ENCODE measurements around the gene NPL.

NPL gene

DNA sequence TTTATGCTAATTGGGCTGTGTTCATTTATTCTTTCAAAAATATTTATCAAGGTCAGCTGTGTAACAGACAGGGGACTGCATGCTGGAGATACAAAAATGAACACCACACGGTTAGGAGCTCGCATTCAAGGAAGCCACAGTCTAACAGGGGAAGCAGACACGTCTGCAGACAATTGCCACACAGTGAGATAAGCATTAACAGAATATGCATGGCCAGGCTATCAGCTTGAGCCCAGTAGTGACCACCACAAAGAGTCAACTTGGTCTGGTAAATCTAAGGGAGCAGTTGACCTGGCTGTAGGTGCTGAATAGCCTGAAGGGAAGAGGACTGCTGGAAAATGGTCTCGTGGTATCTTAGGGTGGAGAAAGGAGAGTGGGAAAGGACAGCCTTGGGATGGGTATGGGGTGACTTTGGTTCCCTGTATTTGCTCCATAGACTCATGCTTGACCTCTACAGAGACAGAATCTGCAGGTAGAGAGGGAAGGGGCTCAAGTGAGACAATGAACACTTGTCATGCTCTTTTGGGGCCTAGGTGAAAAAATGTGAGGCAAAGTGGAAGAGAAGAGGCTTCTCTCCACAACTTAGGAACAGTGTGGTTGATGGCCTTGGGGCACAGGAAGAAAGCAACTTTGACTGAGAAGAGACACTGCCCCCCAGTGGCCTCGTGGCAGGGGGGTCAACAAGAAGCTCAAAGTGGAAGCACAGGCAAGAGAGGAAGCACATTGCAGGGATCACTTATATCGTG, 7.6 kb upstream of the NPL start:
- TF ChIP-seq, protein P1, sequence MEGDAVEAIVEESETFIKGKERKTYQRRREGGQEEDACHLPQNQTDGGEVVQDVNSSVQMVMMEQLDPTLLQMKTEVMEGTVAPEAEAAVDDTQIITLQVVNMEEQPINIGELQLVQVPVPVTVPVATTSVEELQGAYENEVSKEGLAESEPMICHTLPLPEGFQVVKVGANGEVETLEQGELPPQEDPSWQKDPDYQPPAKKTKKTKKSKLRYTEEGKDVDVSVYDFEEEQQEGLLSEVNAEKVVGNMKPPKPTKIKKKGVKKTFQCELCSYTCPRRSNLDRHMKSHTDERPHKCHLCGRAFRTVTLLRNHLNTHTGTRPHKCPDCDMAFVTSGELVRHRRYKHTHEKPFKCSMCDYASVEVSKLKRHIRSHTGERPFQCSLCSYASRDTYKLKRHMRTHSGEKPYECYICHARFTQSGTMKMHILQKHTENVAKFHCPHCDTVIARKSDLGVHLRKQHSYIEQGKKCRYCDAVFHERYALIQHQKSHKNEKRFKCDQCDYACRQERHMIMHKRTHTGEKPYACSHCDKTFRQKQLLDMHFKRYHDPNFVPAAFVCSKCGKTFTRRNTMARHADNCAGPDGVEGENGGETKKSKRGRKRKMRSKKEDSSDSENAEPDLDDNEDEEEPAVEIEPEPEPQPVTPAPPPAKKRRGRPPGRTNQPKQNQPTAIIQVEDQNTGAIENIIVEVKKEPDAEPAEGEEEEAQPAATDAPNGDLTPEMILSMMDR (IDR thresholded peaks at IDR 0.05): no peak
- H3K27me3 ChIP-seq: no peaks in the 10 kb centered on the region
- no peaks in the 10 kb centered on the region for H3K4me1 ChIP-seq (ENCODE audit: control insufficient read depth in 1 of 2, insufficient read depth in 1 of 2, low read depth in 1 of 2, low read length in 1 of 2)
- H3K36me3 ChIP-seq: no peaks in the 10 kb centered on the region
- H3K27ac ChIP-seq: no peak overlapping the region
- H3K4me3 ChIP-seq (ENCODE audit: low read depth in 1 of 2, low read length in 1 of 2): no peak overlapping the region
- H3K9me3 ChIP-seq: no peaks in the 10 kb centered on the region

DNA sequence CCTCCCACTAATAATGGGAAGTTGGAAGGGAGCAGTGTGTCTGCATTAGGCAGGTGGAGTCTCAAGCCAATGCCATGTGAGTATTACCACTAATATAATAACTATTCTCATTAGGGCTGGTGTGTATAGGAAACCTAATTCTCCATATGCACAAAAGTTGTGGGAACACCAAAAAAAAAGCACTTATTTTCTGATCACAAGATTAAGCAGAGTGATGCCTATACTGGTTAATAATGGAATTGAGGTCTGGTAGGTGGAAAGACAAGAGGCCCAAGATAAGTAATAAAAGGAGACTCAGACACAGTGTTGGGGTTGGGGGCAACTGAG, 7.0 kb upstream of the NPL start:
- no peaks in the 10 kb centered on the region for H3K27me3 ChIP-seq
- H3K9me3 ChIP-seq: no peaks in the 10 kb centered on the region
- no peaks in the 10 kb centered on the region for H3K36me3 ChIP-seq
- no peak overlapping the region for H3K4me3 ChIP-seq (ENCODE audit: low read depth in 1 of 2, low read length in 1 of 2)
- no peak overlapping the region for H3K27ac ChIP-seq
- TF ChIP-seq, protein P1 (IDR thresholded peaks at IDR 0.05): no peak
- no peaks in the 10 kb centered on the region for H3K4me1 ChIP-seq (ENCODE audit: control insufficient read depth in 1 of 2, insufficient read depth in 1 of 2, low read depth in 1 of 2, low read length in 1 of 2)

DNA sequence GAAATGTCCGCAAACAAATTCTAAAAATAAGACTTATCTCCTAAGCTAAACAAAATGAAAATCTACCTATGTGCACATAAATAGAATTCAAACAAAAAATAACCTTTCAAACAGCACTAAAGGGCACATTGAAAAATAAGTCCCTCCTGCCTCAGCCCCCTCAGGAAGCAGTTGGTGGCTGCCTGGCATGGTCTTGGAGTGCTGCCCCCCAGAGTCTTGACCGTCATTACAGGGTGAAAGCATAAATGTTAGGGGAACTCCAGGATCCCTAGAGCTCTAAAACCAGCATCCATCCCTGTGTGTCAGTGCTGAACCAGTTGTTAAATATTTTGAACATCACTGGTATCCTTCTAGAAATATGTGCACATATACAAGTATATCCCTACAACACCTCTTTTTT, 6.5 kb upstream of the NPL start:
- no peaks in the 10 kb centered on the region for H3K4me1 ChIP-seq (ENCODE audit: control insufficient read depth in 1 of 2, insufficient read depth in 1 of 2, low read depth in 1 of 2, low read length in 1 of 2)
- no peaks in the 10 kb centered on the region for H3K36me3 ChIP-seq
- H3K27me3 ChIP-seq: no peaks in the 10 kb centered on the region
- H3K27ac ChIP-seq: no peak overlapping the region
- TF ChIP-seq, protein P1 (IDR thresholded peaks at IDR 0.05): no peak
- no peak overlapping the region for H3K4me3 ChIP-seq (ENCODE audit: low read depth in 1 of 2, low read length in 1 of 2)
- H3K9me3 ChIP-seq: no peaks in the 10 kb centered on the region

DNA sequence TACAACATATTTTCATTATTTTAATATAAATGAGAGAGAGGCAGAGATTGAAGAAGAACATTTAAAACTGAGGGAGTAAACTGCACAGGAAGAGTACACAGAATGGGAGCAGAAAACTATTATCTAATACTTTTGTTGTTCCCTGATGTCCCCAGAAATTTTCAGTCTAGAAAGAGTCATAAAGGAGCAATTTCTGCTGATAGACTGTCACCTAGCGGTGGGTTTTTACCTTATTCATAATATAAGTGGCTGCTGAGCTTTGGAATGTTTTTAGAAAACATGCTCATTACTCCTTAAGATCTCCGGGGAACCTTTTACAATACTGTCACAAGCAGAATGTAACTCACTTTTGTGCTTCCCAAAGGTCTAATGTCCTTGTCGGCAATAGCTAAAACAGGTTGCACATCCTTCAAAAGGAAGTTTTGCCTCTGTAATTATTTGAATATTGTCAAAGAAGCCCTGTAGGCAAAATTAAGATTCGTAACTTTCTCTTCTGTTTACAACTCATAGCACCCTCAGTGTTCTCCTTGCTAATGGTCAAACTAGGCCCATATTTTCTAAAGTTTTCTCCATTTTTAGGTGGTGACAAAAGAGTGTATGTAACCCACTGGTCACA, 4.9 kb upstream of the NPL start:
- Histone ChIP-seq H3K9me3 (no peaks in the 10 kb centered on the region), H3K4me1 (ENCODE audit: control insufficient read depth in 1 of 2, insufficient read depth in 1 of 2, low read depth in 1 of 2, low read length in 1 of 2) (peaks cover 8 to 9% of the 10 kb centered on the region in 2 experiments), H3K27me3 (peaks cover 4% of the 10 kb centered on the region), H3K27ac (no peak overlapping the region), H3K4me3 (ENCODE audit: low read depth in 1 of 2, low read length in 1 of 2) (no peak overlapping the region), H3K36me3 (no peaks in the 10 kb centered on the region)
- TF ChIP-seq, protein P1 (IDR thresholded peaks at IDR 0.05): no peak

DNA sequence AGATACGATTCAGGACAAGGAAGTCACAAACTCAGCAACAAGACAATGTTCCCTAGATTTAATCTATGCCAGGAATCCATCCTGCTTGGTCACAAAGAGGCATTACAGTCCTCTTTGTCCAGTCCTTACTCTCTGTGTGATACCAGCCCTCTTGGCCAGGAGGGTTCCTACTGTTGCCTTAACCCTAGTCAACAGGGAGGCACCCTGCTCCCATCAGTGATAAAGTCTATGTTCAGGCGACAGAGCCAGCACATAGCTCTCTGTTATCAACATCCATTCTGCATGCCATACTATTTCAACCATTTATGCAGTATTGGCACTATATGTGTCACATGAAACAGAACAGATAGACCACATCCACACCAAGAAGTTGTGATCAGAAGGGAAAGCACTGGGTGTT, 4.4 kb upstream of the NPL start:
- Histone ChIP-seq H3K4me1 (ENCODE audit: control insufficient read depth in 1 of 2, insufficient read depth in 1 of 2, low read depth in 1 of 2, low read length in 1 of 2) (peaks cover 10 to 12% of the 10 kb centered on the region in 2 experiments), H3K27me3 (peaks cover 4% of the 10 kb centered on the region), H3K36me3 (no peaks in the 10 kb centered on the region), H3K27ac (no peak overlapping the region), H3K4me3 (ENCODE audit: low read depth in 1 of 2, low read length in 1 of 2) (no peak overlapping the region), H3K9me3 (no peaks in the 10 kb centered on the region)
- TF ChIP-seq, protein P1 (IDR thresholded peaks at IDR 0.05): no peak

Data from neutrophil (primary cell).